ENCODE data around the gene SOX5.
"Not testable (repeated sequence)": the region's sequence is repeated elsewhere in the genome, so short reads cannot be mapped to it uniquely, and the experiment has no call there.

Gene SOX5

GRCh38 chr12:23906329-23906728 lies 43.1 kb downstream of the SOX5 start:
- DNase-seq, result no peak

- no peak for DNase-seq
These were observed 50.0 kb downstream of the SOX5 start for GRCh38 chr12:23899434-23899833.

- no peak for DNase-seq
These were observed 51.3 kb downstream of the SOX5 start for GRCh38 chr12:23898121-23898520.

- DNase-seq, result no peak
These were observed 53.7 kb downstream of the SOX5 start for GRCh38 chr12:23895792-23896218.

GRCh38 chr12:23893611-23894010 lies 55.9 kb downstream of the SOX5 start:
- no peak for DNase-seq

- DNase-seq, result no peak
These were observed 58.4 kb downstream of the SOX5 start for GRCh38 chr12:23891115-23891514.

- DNase-seq, result no peak
These were observed 60.4 kb downstream of the SOX5 start for GRCh38 chr12:23889069-23889440.

- DNase-seq, result no peak
These were observed 60.9 kb downstream of the SOX5 start for GRCh38 chr12:23888396-23889068.

- no peak for DNase-seq
These were observed 62.2 kb downstream of the SOX5 start for GRCh38 chr12:23887055-23887835.

- no peak for DNase-seq
These were observed 64.1 kb downstream of the SOX5 start for GRCh38 chr12:23885394-23885793.

GRCh38 chr12:23884909-23885308 lies 64.6 kb downstream of the SOX5 start:
- DNase-seq, result no peak

- DNase-seq, result no peak
These were observed 68.5 kb downstream of the SOX5 start for GRCh38 chr12:23880988-23881387.

GRCh38 chr12:23876618-23877017 lies 72.9 kb downstream of the SOX5 start:
- not testable (repeated sequence) for DNase-seq

- no peak for DNase-seq
These were observed 81.7 kb downstream of the SOX5 start for GRCh38 chr12:23867794-23868193.

GRCh38 chr12:23862701-23863100 lies 86.8 kb downstream of the SOX5 start:
- DNase-seq, result no peak

GRCh38 chr12:23860019-23860418 lies 89.5 kb downstream of the SOX5 start:
- DNase-seq, result no peak

- no peak for DNase-seq
These were observed 92.3 kb downstream of the SOX5 start for GRCh38 chr12:23857178-23857577.

GRCh38 chr12:23855813-23856212 lies 93.7 kb downstream of the SOX5 start:
- DNase-seq, result no peak

- DNase-seq, result no peak
These were observed 94.9 kb downstream of the SOX5 start for GRCh38 chr12:23854598-23854997.

- DNase-seq, result no peak
These were observed 95.8 kb downstream of the SOX5 start for GRCh38 chr12:23853640-23854039.

GRCh38 chr12:23851602-23852001 lies 97.9 kb downstream of the SOX5 start:
- DNase-seq, result no peak

GRCh38 chr12:23847857-23848256 lies 101.6 kb downstream of the SOX5 start:
- DNase-seq, result no peak

- DNase-seq, result no peak
These were observed 105.5 kb downstream of the SOX5 start for GRCh38 chr12:23843958-23844357.

GRCh38 chr12:23834076-23834475 lies 115.4 kb downstream of the SOX5 start:
- no peak for DNase-seq

GRCh38 chr12:23831739-23832138 lies 117.7 kb downstream of the SOX5 start:
- DNase-seq, result no peak
